Cardiac muscle cell (in vitro differentiated cells and primary cell): ENCODE data around the gene RALGPS1. TPM values are rescaled to one million over a fixed set of nuclear protein-coding genes. Genes with fewer than 3 reads are reported as not detected.

Source experiments
- DNase-seq, 2 donors: peaks; one replicate each; pipeline versions ENCODE4 v3.0.0 to v3.0.0-alpha.2; 2010 to 2017; ENCODE audit warnings: low read depth in 1 of 2, low spot score in 1 of 2
- H3K27ac ChIP-seq: fragments of 200-600 bp; sonication (generic); 2 replicates; pipeline ENCODE4 v1.5.1; 2016
- H3K27me3 ChIP-seq: fragments of 200-600 bp; sonication (generic); 2 replicates; pipeline ENCODE4 v1.6.0; 2016; ENCODE audit warnings: control low read depth
- H3K36me3 ChIP-seq: fragments of 200-600 bp; sonication (generic); 2 replicates; pipeline ENCODE4 v1.5.1; 2016; ENCODE audit warnings: control low read depth
- H3K4me1 ChIP-seq: fragments of 200-600 bp; sonication (generic); 2 replicates; pipeline ENCODE4 v1.8.1; 2017; ENCODE audit warnings: low read depth, mild to moderate bottlenecking, mixed run types
- H3K4me3 ChIP-seq: fragments of 200-600 bp; sonication (generic); 2 replicates; pipeline ENCODE4 v1.5.1; 2016; ENCODE audit warnings: mild to moderate bottlenecking
- H3K9me3 ChIP-seq: fragments of 200-600 bp; sonication (generic); 2 replicates; pipeline ENCODE4 v1.5.1; 2017; ENCODE audit warnings: low read depth, mild to moderate bottlenecking, control low read depth
- CTCF ChIP-seq: IDR thresholded peaks from 2 replicates; pipeline ENCODE4 v1.5.1; 2012; ENCODE audit warnings: low read depth, mild to moderate bottlenecking, low read length
- polyA plus RNA-seq: library from polyadenylated mRNA; unstranded; fragments of >200 nt; fragmentation: Nextera tagmentation; extraction: Ambion mirVana; gene quantifications from 2 replicates; pipeline ENCODE4 v1.2.1, GENCODE V29; 2016
- total RNA-seq: library from RNA; depleted of rRNA; stranded (reverse); fragments of >200 nt; gene quantifications from 2 replicates; pipeline ENCODE4 v1.2.3, GENCODE V29; 2016

RALGPS1 gene
- total and polyA plus RNA-seq, 2 experiments from 2014 or later: 14.1 to 16.1 TPM

GRCh38 chr9:127081250-127082185 lies 166.9 kb downstream of the RALGPS1 start:
- H3K36me3 ChIP-seq: no peaks in the 10 kb centered on the region
- no peak for DNase-seq
- no peaks in the 10 kb centered on the region for H3K9me3 ChIP-seq
- H3K4me3 ChIP-seq: no peak overlapping the region
- H3K27me3 ChIP-seq: no peaks in the 10 kb centered on the region
- H3K27ac ChIP-seq: no peak overlapping the region
- H3K4me1 ChIP-seq: no peaks in the 10 kb centered on the region
- TF ChIP-seq CTCF: no peak

GRCh38 chr9:127083138-127083980 lies 168.8 kb downstream of the RALGPS1 start:
- Histone ChIP-seq H3K4me1 (no peaks in the 10 kb centered on the region), H3K36me3 (no peaks in the 10 kb centered on the region), H3K27me3 (no peaks in the 10 kb centered on the region), H3K9me3 (no peaks in the 10 kb centered on the region), H3K27ac (no peak overlapping the region), H3K4me3 (no peak overlapping the region)
- no peak for TF ChIP-seq CTCF
- DNase-seq: no peak

GRCh38 chr9:127084076-127085039 lies 169.8 kb downstream of the RALGPS1 start:
- no peak for TF ChIP-seq CTCF
- DNase-seq: no peak
- Histone ChIP-seq H3K9me3 (no peaks in the 10 kb centered on the region), H3K4me3 (no peak overlapping the region), H3K27ac (no peak overlapping the region), H3K4me1 (no peaks in the 10 kb centered on the region), H3K36me3 (no peaks in the 10 kb centered on the region), H3K27me3 (no peaks in the 10 kb centered on the region)

GRCh38 chr9:127085186-127085585 lies 170.6 kb downstream of the RALGPS1 start:
- H3K9me3 ChIP-seq: no peaks in the 10 kb centered on the region
- DNase-seq: no peak
- H3K27ac ChIP-seq: no peak overlapping the region
- no peaks in the 10 kb centered on the region for H3K36me3 ChIP-seq
- no peaks in the 10 kb centered on the region for H3K27me3 ChIP-seq
- no peak overlapping the region for H3K4me3 ChIP-seq
- no peaks in the 10 kb centered on the region for H3K4me1 ChIP-seq
- TF ChIP-seq CTCF: no peak

GRCh38 chr9:127086771-127087170 lies 172.2 kb downstream of the RALGPS1 start:
- Histone ChIP-seq H3K4me3 (no peak overlapping the region), H3K27me3 (no peaks in the 10 kb centered on the region), H3K4me1 (no peaks in the 10 kb centered on the region), H3K27ac (no peak overlapping the region), H3K36me3 (no peaks in the 10 kb centered on the region), H3K9me3 (no peaks in the 10 kb centered on the region)
- no peak for TF ChIP-seq CTCF
- DNase-seq: no peak
